Stimulated activated CD8-positive, alpha-beta memory T cell treated with anti-CD3 and anti-CD28 coated beads, Interleukin-4, amount 100 ng/mL, for 48 hours (primary cell): ENCODE data around the gene AGAP5.
"Not testable (repeated sequence)": the region's sequence is repeated elsewhere in the genome, so short reads cannot be mapped to it uniquely, and the experiment has no call there.

Experiments used
- DNase-seq: peaks from one replicate; pipeline ENCODE4 v3.0.0-alpha.2; 2020

The AGAP5 gene

GRCh38 chr10:73713912-73714311, 16.0 kb upstream of the AGAP5 start:
- not testable (repeated sequence) for DNase-seq

- DNase-seq: not testable (repeated sequence)
These were observed 13.8 kb upstream of the AGAP5 start for GRCh38 chr10:73711683-73712082.

GRCh38 chr10:73708122-73708521, 10.2 kb upstream of the AGAP5 start:
- not testable (repeated sequence) for DNase-seq

GRCh38 chr10:73707628-73708027, 9.7 kb upstream of the AGAP5 start:
- not testable (repeated sequence) for DNase-seq

GRCh38 chr10:73706488-73706887, 8.6 kb upstream of the AGAP5 start:
- DNase-seq: not testable (repeated sequence)

GRCh38 chr10:73705506-73706072, 7.7 kb upstream of the AGAP5 start:
- not testable (repeated sequence) for DNase-seq

- DNase-seq: not testable (repeated sequence)
These were observed 6.0 kb upstream of the AGAP5 start for GRCh38 chr10:73703924-73704323.

- not testable (repeated sequence) for DNase-seq
These were observed 910 bp upstream of the AGAP5 start for GRCh38 chr10:73698819-73699218.

GRCh38 chr10:73695302-73695701, 2.6 kb downstream of the AGAP5 start:
- not testable (repeated sequence) for DNase-seq

- not testable (repeated sequence) for DNase-seq
These were observed 7.2 kb downstream of the AGAP5 start for GRCh38 chr10:73690755-73691154.

- DNase-seq: not testable (repeated sequence)
These were observed 8.3 kb downstream of the AGAP5 start for GRCh38 chr10:73689596-73689995.

GRCh38 chr10:73687641-73688040, 10.3 kb downstream of the AGAP5 start:
- not testable (repeated sequence) for DNase-seq

- DNase-seq: not testable (repeated sequence)
These were observed 23.4 kb downstream of the AGAP5 start for GRCh38 chr10:73674546-73674945.

GRCh38 chr10:73668378-73668777, 29.5 kb downstream of the AGAP5 start:
- DNase-seq: not testable (repeated sequence)

- not testable (repeated sequence) for DNase-seq
These were observed 31.6 kb downstream of the AGAP5 start for GRCh38 chr10:73666153-73666809.

- DNase-seq: not testable (repeated sequence)
These were observed 32.3 kb downstream of the AGAP5 start for GRCh38 chr10:73665581-73665980.

- DNase-seq: not testable (repeated sequence)
These were observed 33.5 kb downstream of the AGAP5 start for GRCh38 chr10:73664156-73665040.

- DNase-seq: not testable (repeated sequence)
These were observed 34.3 kb downstream of the AGAP5 start for GRCh38 chr10:73663621-73664020.

- DNase-seq: not testable (repeated sequence)
These were observed 35.2 kb downstream of the AGAP5 start for GRCh38 chr10:73662705-73663104.

GRCh38 chr10:73655990-73656298, 42.0 kb downstream of the AGAP5 start, which contains the start of gene SYNPO2L:
Gene SYNPO2L, minus strand, starts transcription at chr10:73656029. Its CDS starts 107 bp downstream, at chr10:73655922.
- no peak for DNase-seq

- no peak for DNase-seq
These were observed 42.5 kb downstream of the AGAP5 start for GRCh38 chr10:73655257-73655989.

- DNase-seq: no peak
These were observed 44.2 kb downstream of the AGAP5 start for GRCh38 chr10:73653701-73654100.

GRCh38 chr10:73653195-73653594, 44.7 kb downstream of the AGAP5 start:
- no peak for DNase-seq
